Fibroblast of lung (primary cell): ENCODE data around the gene ANKRD44.

Experiments
- EZH2 ChIP-seq: IDR thresholded peaks from 2 replicates; pipeline ENCODE4 v1.5.1; 2012; ENCODE audit warnings: low read length, control low read depth, mild to moderate bottlenecking; ENCODE audit errors: missing control alignments
- TF ChIP-seq, protein P1 (sequence below), 2 donors: IDR thresholded peaks in 1 of 2; conservative IDR thresholded peaks in 1 of 2; 1 replicate in 1 of 2; 2 replicates in 1 of 2; pipeline ENCODE4 v1.5.1; 2011 to 2012; ENCODE audit warnings: low read length in 2 of 2, control low read depth in 1 of 2, inconsistent platforms in 1 of 2, low read depth in 1 of 2, mild to moderate bottlenecking in 1 of 2

DNA sequence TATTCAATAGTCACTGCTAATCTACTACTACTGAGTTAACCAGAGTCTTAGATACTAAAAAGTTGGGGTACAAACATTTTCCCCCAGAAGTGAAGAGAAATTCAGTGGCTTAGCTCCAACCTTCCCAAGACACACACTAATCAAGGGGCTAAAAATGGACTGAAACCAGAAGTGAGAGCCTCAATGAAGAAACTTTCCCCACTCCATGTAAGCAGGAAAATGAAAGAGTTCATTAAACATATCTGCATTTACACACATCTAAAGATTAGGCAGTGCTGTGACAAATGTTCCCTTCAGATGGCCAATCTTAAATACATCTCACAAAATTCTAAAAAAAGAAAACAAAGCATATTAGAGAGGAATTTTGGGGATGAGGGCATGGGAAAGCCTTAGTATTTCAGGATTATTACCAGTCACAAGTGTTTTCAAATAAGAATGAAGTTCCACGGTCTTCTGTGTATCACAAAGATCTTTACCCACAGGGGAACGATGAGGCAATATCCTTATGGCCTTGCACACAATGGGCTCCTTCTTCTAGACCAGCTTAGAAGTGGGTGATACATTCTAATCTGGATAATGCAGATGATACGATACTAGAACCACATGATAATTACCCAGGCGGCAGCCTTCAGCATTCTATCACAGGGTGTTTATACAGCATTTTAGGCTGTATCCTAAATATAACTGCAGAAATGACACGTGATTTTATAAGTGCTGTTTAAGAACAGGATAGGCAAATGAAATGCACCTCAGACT, 17.1 kb downstream of the ANKRD44 start:
- TF ChIP-seq, protein P1, sequence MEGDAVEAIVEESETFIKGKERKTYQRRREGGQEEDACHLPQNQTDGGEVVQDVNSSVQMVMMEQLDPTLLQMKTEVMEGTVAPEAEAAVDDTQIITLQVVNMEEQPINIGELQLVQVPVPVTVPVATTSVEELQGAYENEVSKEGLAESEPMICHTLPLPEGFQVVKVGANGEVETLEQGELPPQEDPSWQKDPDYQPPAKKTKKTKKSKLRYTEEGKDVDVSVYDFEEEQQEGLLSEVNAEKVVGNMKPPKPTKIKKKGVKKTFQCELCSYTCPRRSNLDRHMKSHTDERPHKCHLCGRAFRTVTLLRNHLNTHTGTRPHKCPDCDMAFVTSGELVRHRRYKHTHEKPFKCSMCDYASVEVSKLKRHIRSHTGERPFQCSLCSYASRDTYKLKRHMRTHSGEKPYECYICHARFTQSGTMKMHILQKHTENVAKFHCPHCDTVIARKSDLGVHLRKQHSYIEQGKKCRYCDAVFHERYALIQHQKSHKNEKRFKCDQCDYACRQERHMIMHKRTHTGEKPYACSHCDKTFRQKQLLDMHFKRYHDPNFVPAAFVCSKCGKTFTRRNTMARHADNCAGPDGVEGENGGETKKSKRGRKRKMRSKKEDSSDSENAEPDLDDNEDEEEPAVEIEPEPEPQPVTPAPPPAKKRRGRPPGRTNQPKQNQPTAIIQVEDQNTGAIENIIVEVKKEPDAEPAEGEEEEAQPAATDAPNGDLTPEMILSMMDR (conservative IDR thresholded peaks at IDR 0.05 in 1 of 2, IDR thresholded peaks at IDR 0.05 in 1 of 2; ENCODE audit: low read depth in 1 of 2, low read length in 2 of 2) = no peak
- TF ChIP-seq EZH2 = no peak
